Gastrocnemius medialis (tissue), 4 donors: ENCODE measurements around the gene RARB.

Experiments
- CTCF ChIP-seq, 5 experiments: fragments of 450-650 bp in 3 of 5; fragments of 200-600 bp in 2 of 5; sonication (generic) in 2 of 5; IDR thresholded peaks in 4 of 5; conservative IDR thresholded peaks in 1 of 5; 1 replicate in 4 of 5; 2 replicates in 1 of 5; pipeline ENCODE4 v1.5.1; 2016 to 2019; ENCODE audit warnings: antibody characterized with exemption in 5 of 5, mild to moderate bottlenecking in 3 of 5, moderate library complexity in 3 of 5
- POLR2A ChIP-seq, 2 donors: fragments of 450-650 bp; IDR thresholded peaks; one replicate each; pipeline ENCODE4 v1.6.1; 2017; ENCODE audit warnings: antibody characterized with exemption in 2 of 2, mild to moderate bottlenecking in 2 of 2, moderate library complexity in 2 of 2

- no peak for TF ChIP-seq CTCF (IDR thresholded peaks at IDR 0.05 in 4 of 5, conservative IDR thresholded peaks at IDR 0.05 in 1 of 5)
- no peak for TF ChIP-seq POLR2A (IDR thresholded peaks at IDR 0.05)
These were observed 17.7 kb downstream of the RARB start for GRCh38 chr3:25445731-25446130.
